ENCODE data around the gene FAM163B. TPM values are rescaled to one million over a fixed set of nuclear protein-coding genes. Genes with fewer than 3 reads are reported as not detected.

FAM163B gene
- total RNA-seq, 1 donor from 2014 or later, result not detected

GRCh38 chr9:133527444-133527920 is 81.7 kb downstream of the FAM163B start:
- Histone ChIP-seq H3K4me3 (ENCODE audit: low read length in 3 of 3) (peak overlapping the region in 1 of 3 donors; percentile 13), H3K27ac (ENCODE audit: low read depth, low read length) (peak overlapping the region; percentile 40)

More at GRCh38 chr9:133527444-133527920, 81.7 kb downstream of the FAM163B start:
- Histone ChIP-seq H3K4me1 (ENCODE audit: control insufficient read depth in 3 of 3, insufficient read depth in 3 of 3, low read length in 3 of 3) (peaks cover 30 to 35% (median 32%) of the 10 kb centered on the region in 3 donors), H3K36me3 (ENCODE audit: control insufficient read depth in 3 of 3, insufficient read depth in 3 of 3, low read length in 3 of 3) (no peaks in the 10 kb centered on the region), H3K9me3 (ENCODE audit: control insufficient read depth in 3 of 3, low read length in 3 of 3) (no peaks in the 10 kb centered on the region), H3K9ac (ENCODE audit: low read depth in 1 of 3, low read length in 3 of 3) (peak overlapping the region in 1 of 3 donors; percentile 50), H3K27me3 (ENCODE audit: control insufficient read depth in 3 of 3, insufficient read depth in 3 of 3, low read length in 3 of 3) (peaks cover 9 to 57% (median 12%) of the 10 kb centered on the region in 3 donors)

Other genes with a start within 250 kb of the FAM163B start
- gene SURF4, start 233.3 kb downstream of the FAM163B start, total RNA-seq, result 166 TPM
- gene STKLD1, start 233.0 kb downstream of the FAM163B start, total RNA-seq, result 1.0 TPM
- gene REXO4, start 191.4 kb downstream of the FAM163B start, total RNA-seq, result 14.6 TPM
- gene ADAMTS13, start 187.0 kb downstream of the FAM163B start, total RNA-seq, result 1.6 TPM
- 4.7 TPM for gene CACFD1, start 149.4 kb downstream of the FAM163B start, total RNA-seq
- 0.52 TPM for gene SLC2A6, start 130.3 kb downstream of the FAM163B start, total RNA-seq
- gene MYMK, start 84.4 kb downstream of the FAM163B start, total RNA-seq, result 8.9 TPM
- 4.7 TPM for gene ADAMTSL2, start 74.7 kb downstream of the FAM163B start, total RNA-seq
- not detected for gene DBH, start 27.0 kb upstream of the FAM163B start, total RNA-seq
- 5.7 TPM for gene SARDH, start 129.0 kb upstream of the FAM163B start, total RNA-seq